ENCODE results near the gene THADA. TPM values are rescaled to one million over a fixed set of nuclear protein-coding genes. Genes with fewer than 3 reads are reported as not detected.

THADA gene
- polyA plus RNA-seq, 3 donors: 7.3 to 11.2 (median 9.7) TPM

DNA sequence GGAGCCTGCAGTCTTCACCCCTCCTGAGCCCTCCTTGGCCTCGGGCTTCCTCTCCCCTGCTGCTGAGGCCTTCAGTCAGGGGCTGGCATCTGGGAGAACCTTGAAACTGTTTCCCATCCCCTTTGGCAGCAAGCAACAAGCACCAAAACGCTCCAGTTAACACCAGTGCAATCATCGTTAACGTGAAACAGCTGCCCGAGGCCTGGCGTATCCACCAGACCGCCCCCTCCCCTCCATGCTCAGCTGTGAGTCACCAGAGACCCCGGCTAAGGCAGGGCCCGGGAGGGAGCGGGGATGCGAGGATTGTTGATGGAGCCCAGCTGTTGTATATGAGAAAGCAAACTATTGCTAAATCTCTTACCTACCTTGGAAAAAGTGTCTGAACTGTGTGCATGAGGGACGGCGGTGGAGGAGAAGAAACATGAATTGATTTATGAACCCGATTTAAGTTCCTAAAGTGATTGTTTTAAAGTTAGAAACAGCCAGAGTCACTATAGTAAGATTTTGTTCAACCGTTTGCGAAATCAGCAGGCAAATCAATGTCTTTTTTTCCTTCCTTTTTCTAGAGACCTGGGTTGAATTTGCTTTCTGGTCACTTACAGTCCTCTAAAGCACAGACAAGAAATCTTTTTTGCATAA is 374.6 kb downstream of the THADA start:
- peak overlapping the region; percentile 98 to 99 (median 98) for H3K27ac Mint-ChIP-seq
- peaks cover 0 to 4% (median 0%) of the 10 kb centered on the region in 3 donors for H3K27me3 Mint-ChIP-seq (ENCODE audit: low read depth in 3 of 3)
- H3K27ac ChIP-seq (ENCODE audit: low read depth in 1 of 2, low read length in 2 of 2): peak overlapping the region; percentile 88 to 92
- peaks cover 23 to 43% of the 10 kb centered on the region in 2 donors for H3K36me3 Mint-ChIP-seq
- TF ChIP-seq, protein P1, sequence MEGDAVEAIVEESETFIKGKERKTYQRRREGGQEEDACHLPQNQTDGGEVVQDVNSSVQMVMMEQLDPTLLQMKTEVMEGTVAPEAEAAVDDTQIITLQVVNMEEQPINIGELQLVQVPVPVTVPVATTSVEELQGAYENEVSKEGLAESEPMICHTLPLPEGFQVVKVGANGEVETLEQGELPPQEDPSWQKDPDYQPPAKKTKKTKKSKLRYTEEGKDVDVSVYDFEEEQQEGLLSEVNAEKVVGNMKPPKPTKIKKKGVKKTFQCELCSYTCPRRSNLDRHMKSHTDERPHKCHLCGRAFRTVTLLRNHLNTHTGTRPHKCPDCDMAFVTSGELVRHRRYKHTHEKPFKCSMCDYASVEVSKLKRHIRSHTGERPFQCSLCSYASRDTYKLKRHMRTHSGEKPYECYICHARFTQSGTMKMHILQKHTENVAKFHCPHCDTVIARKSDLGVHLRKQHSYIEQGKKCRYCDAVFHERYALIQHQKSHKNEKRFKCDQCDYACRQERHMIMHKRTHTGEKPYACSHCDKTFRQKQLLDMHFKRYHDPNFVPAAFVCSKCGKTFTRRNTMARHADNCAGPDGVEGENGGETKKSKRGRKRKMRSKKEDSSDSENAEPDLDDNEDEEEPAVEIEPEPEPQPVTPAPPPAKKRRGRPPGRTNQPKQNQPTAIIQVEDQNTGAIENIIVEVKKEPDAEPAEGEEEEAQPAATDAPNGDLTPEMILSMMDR (IDR thresholded peaks at IDR 0.05): no peak
- peaks cover 52% of the 10 kb centered on the region for H3K4me1 Mint-ChIP-seq
- no peaks in the 10 kb centered on the region for H3K9me3 ChIP-seq (replicated peaks in 1 of 2; ENCODE audit: control insufficient read depth in 1 of 2, insufficient read depth in 1 of 2, low read length in 2 of 2)
- no peaks in the 10 kb centered on the region for H3K27me3 ChIP-seq (ENCODE audit: control insufficient read depth in 2 of 2, insufficient read depth in 2 of 2, low read length in 2 of 2)
- peaks cover 58% of the 10 kb centered on the region for H4K20me1 ChIP-seq (ENCODE audit: insufficient read depth, low read length)
- peak in 2 of 3 donors; percentile 40 to 51 for DNase-seq
- H3K4me3 Mint-ChIP-seq: peak overlapping the region; percentile 98 to 100
- H3K36me3 ChIP-seq (replicated peaks in 1 of 2; ENCODE audit: control insufficient read depth in 1 of 2, insufficient read depth in 2 of 2, low read length in 2 of 2): peaks cover 26 to 37% of the 10 kb centered on the region in 2 donors
- 0% methylated on average over 6 of the region's 16 CpGs for WGBS (ENCODE audit: insufficient coverage)
- no peak overlapping the region for H2AFZ ChIP-seq (ENCODE audit: insufficient read depth, low read depth, low read length, poor library complexity, severe bottlenecking)
- peaks cover 0 to 8% (median 0%) of the 10 kb centered on the region in 7 donors for H3K9me3 Mint-ChIP-seq
- peaks cover 82% of the 10 kb centered on the region for H3K79me2 ChIP-seq (ENCODE audit: insufficient read depth, low read length)
- peak overlapping the region; percentile 83 to 99 (median 87) for H3K4me3 ChIP-seq (replicated peaks in 1 of 3; ENCODE audit: low read depth in 2 of 3, low read length in 3 of 3)
- intact Hi-C loops (cut with micrococcal nuclease): loop anchor here in 1 of 2 donors (5.0 to 10.0 kb wide), 3 partner anchors 64 to 396 kb away; no protein-coding TSS in a partner anchor
- H3K4me2 ChIP-seq (replicated peaks; ENCODE audit: extremely low read depth, low read length, poor library complexity, severe bottlenecking): peak overlapping the region; percentile 90
- H3K9ac ChIP-seq (ENCODE audit: insufficient read depth, low read length, poor library complexity, severe bottlenecking): peak overlapping the region; percentile 86
- peaks cover 36 to 60% of the 10 kb centered on the region in 2 donors for H3K4me1 ChIP-seq (ENCODE audit: control insufficient read depth in 1 of 2, insufficient read depth in 2 of 2, low read length in 2 of 2)

DNA sequence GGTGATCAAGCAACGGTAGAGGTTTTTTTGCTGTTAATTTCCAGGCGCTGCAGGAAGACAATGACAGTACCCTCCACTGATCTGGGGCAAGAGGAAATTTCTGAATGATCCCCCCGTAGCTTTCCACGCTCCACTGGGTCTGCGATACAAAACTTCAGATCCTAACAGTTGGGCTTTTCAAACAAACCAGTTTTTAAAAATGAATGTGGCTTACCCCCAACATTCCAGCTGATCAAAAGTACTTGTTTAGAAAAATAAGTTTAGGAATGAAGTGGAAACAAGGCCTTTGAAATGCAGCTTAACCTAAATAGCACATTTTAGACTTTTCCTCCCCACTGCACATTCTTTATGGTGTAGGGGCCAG is 375.1 kb downstream of the THADA start:
- H3K27me3 ChIP-seq (ENCODE audit: control insufficient read depth in 2 of 2, insufficient read depth in 2 of 2, low read length in 2 of 2): no peaks in the 10 kb centered on the region
- peak overlapping the region; percentile 86 for H3K9ac ChIP-seq (ENCODE audit: insufficient read depth, low read length, poor library complexity, severe bottlenecking)
- peak overlapping the region; percentile 98 to 99 (median 98) for H3K27ac Mint-ChIP-seq
- 0% methylated on average over 3 of the region's 5 CpGs for WGBS (ENCODE audit: insufficient coverage)
- H3K4me1 Mint-ChIP-seq: peaks cover 56% of the 10 kb centered on the region
- H4K20me1 ChIP-seq (ENCODE audit: insufficient read depth, low read length): peaks cover 53% of the 10 kb centered on the region
- H3K9me3 ChIP-seq (replicated peaks in 1 of 2; ENCODE audit: control insufficient read depth in 1 of 2, insufficient read depth in 1 of 2, low read length in 2 of 2): no peaks in the 10 kb centered on the region
- H3K79me2 ChIP-seq (ENCODE audit: insufficient read depth, low read length): peaks cover 77% of the 10 kb centered on the region
- peaks cover 0 to 5% (median 0%) of the 10 kb centered on the region in 7 donors for H3K9me3 Mint-ChIP-seq
- no peak for DNase-seq
- no peak overlapping the region for H2AFZ ChIP-seq (ENCODE audit: insufficient read depth, low read depth, low read length, poor library complexity, severe bottlenecking)
- peak overlapping the region; percentile 98 to 100 for H3K4me3 Mint-ChIP-seq
- TF ChIP-seq, protein P1 (IDR thresholded peaks at IDR 0.05): no peak
- peak overlapping the region; percentile 83 to 99 (median 87) for H3K4me3 ChIP-seq (replicated peaks in 1 of 3; ENCODE audit: low read depth in 2 of 3, low read length in 3 of 3)
- peak overlapping the region; percentile 88 to 92 for H3K27ac ChIP-seq (ENCODE audit: low read depth in 1 of 2, low read length in 2 of 2)
- peaks cover 23 to 43% of the 10 kb centered on the region in 2 donors for H3K36me3 Mint-ChIP-seq
- H3K27me3 Mint-ChIP-seq (ENCODE audit: low read depth in 3 of 3): peaks cover 0 to 4% (median 0%) of the 10 kb centered on the region in 3 donors
- peaks cover 26 to 37% of the 10 kb centered on the region in 2 donors for H3K36me3 ChIP-seq (replicated peaks in 1 of 2; ENCODE audit: control insufficient read depth in 1 of 2, insufficient read depth in 2 of 2, low read length in 2 of 2)
- intact Hi-C loops (cut with micrococcal nuclease): loop anchor here in 1 of 2 donors (5.0 to 10.0 kb wide), 3 partner anchors 63 to 396 kb away; no protein-coding TSS in a partner anchor
- H3K4me2 ChIP-seq (replicated peaks; ENCODE audit: extremely low read depth, low read length, poor library complexity, severe bottlenecking): peak overlapping the region; percentile 90
- peaks cover 36 to 65% of the 10 kb centered on the region in 2 donors for H3K4me1 ChIP-seq (ENCODE audit: control insufficient read depth in 1 of 2, insufficient read depth in 2 of 2, low read length in 2 of 2)

Measured in CD14-positive monocyte (primary cell).